Type B pancreatic cell (in vitro differentiated cells): ENCODE measurements around the gene IGF1. TPM values are rescaled to one million over a fixed set of nuclear protein-coding genes. Genes with fewer than 3 reads are reported as not detected.

Experiments used
- DNase-seq: peaks from one replicate; pipeline ENCODE4 v3.0.0; 2021; ENCODE audit warnings: mixed read lengths; ENCODE audit not compliant: unreplicated experiment; ENCODE audit errors: extremely low spot score
- H3K27ac Mint-ChIP-seq: 2 replicates; pipeline ENCODE4 v1.8.0; 2021; ENCODE audit warnings: mild to moderate bottlenecking, mixed read lengths
- H3K27me3 Mint-ChIP-seq: 2 replicates; pipeline ENCODE4 v1.8.0; 2021; ENCODE audit warnings: mixed read lengths
- H3K36me3 Mint-ChIP-seq: 2 replicates; pipeline ENCODE4 v1.8.0; 2021; ENCODE audit warnings: mixed read lengths
- H3K4me1 Mint-ChIP-seq: one replicate; pipeline ENCODE4 v1.8.0; 2021; ENCODE audit warnings: mixed read lengths; ENCODE audit not compliant: unreplicated experiment
- H3K4me3 Mint-ChIP-seq: 2 replicates; pipeline ENCODE4 v1.8.0; 2021; ENCODE audit warnings: mild to moderate bottlenecking, mixed read lengths
- H3K9me3 Mint-ChIP-seq: 2 replicates; pipeline ENCODE4 v1.8.0; 2021; ENCODE audit warnings: mixed read lengths
- CTCF ChIP-seq: fragments of 200-600 bp; sonication (generic); conservative IDR thresholded peaks from 2 replicates; pipeline ENCODE4 v1.5.0; 2021; ENCODE audit warnings: antibody characterized with exemption, mild to moderate bottlenecking
- total RNA-seq: library from RNA; stranded (reverse); gene quantifications from 2 replicates; pipeline ENCODE4 v1.2.1, GENCODE V29; 2021; ENCODE audit warnings: low replicate concordance

Gene IGF1
- total RNA-seq, 1 donor from 2014 or later, result 16.1 TPM

GRCh38 chr12:102444707-102445106, 35.7 kb downstream of the IGF1 start:
- Mint-ChIP-seq H3K4me1 (peaks cover 2% of the 10 kb centered on the region), H3K9me3 (peaks cover 9% of the 10 kb centered on the region), H3K27ac (no peak overlapping the region), H3K4me3 (no peak overlapping the region), H3K27me3 (peaks cover 3% of the 10 kb centered on the region), H3K36me3 (no peaks in the 10 kb centered on the region)
- DNase-seq, result no peak
- TF ChIP-seq CTCF, result no peak

GRCh38 chr12:102444093-102444492, 36.3 kb downstream of the IGF1 start:
- no peak overlapping the region for H3K27ac Mint-ChIP-seq
- no peak for DNase-seq
- no peak overlapping the region for H3K4me3 Mint-ChIP-seq
- H3K9me3 Mint-ChIP-seq, result peaks cover 9% of the 10 kb centered on the region
- H3K36me3 Mint-ChIP-seq, result no peaks in the 10 kb centered on the region
- peaks cover 8% of the 10 kb centered on the region for H3K4me1 Mint-ChIP-seq
- H3K27me3 Mint-ChIP-seq, result peaks cover 3% of the 10 kb centered on the region
- TF ChIP-seq CTCF, result no peak

GRCh38 chr12:102441077-102441596, 39.2 kb downstream of the IGF1 start:
- H3K9me3 Mint-ChIP-seq, result peaks cover 9% of the 10 kb centered on the region
- H3K27ac Mint-ChIP-seq, result no peak overlapping the region

GRCh38 chr12:102439426-102440405, 40.6 kb downstream of the IGF1 start:
- Mint-ChIP-seq H3K27ac (no peak overlapping the region), H3K36me3 (no peaks in the 10 kb centered on the region)

More at GRCh38 chr12:102441077-102441596, 39.2 kb downstream of the IGF1 start:
- Mint-ChIP-seq H3K36me3 (no peaks in the 10 kb centered on the region), H3K4me1 (peaks cover 17% of the 10 kb centered on the region), H3K4me3 (no peak overlapping the region), H3K27me3 (peaks cover 3% of the 10 kb centered on the region)
- no peak for DNase-seq
- no peak for TF ChIP-seq CTCF

GRCh38 chr12:102438827-102439210, 41.5 kb downstream of the IGF1 start:
- no peak for TF ChIP-seq CTCF
- DNase-seq, result no peak
- H3K36me3 Mint-ChIP-seq, result no peaks in the 10 kb centered on the region
- H3K4me3 Mint-ChIP-seq, result no peak overlapping the region
- no peaks in the 10 kb centered on the region for H3K27me3 Mint-ChIP-seq
- H3K4me1 Mint-ChIP-seq, result peaks cover 22% of the 10 kb centered on the region
- H3K27ac Mint-ChIP-seq, result no peak overlapping the region
- H3K9me3 Mint-ChIP-seq, result peaks cover 4% of the 10 kb centered on the region

More at GRCh38 chr12:102439426-102440405, 40.6 kb downstream of the IGF1 start:
- H3K9me3 Mint-ChIP-seq, result peaks cover 4% of the 10 kb centered on the region
- no peak for TF ChIP-seq CTCF
- H3K4me3 Mint-ChIP-seq, result no peak overlapping the region
- no peak for DNase-seq
- H3K4me1 Mint-ChIP-seq, result peaks cover 22% of the 10 kb centered on the region
- H3K27me3 Mint-ChIP-seq, result no peaks in the 10 kb centered on the region
